IPS-NIHi7 (cell line): Measurements from ENCODE around the gene MAB21L4.
"Not testable (repeated sequence)": the region's sequence is repeated elsewhere in the genome, so short reads cannot be mapped to it uniquely, and the experiment has no call there.

Source experiments
- DNase-seq: peaks from one replicate; pipeline ENCODE4 v3.0.0; 2012; ENCODE audit warnings: mixed read lengths; ENCODE audit errors: extremely low spot score

The MAB21L4 gene

DNA sequence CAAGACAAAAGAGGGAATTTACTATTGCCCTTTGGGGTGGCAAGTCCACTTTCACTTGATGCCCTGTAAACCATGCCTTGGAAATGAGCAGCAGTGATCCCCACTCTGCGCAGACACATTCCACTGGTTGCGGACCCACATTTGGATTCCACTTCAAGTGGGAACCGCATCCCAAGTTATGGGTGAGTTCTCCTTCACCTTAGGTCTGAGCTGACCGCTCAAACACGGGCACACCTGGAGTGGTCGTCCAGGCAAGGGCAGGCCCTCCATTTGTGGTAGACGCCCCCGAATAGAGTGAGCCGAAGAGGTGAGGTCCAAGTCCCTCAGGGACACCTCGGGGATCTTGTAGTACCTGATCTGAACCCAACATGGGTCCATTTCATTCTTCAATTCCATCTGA is 37.1 kb downstream of the MAB21L4 start:
- no peak for DNase-seq

GRCh38 chr2:240858321-240858720 is 37.6 kb downstream of the MAB21L4 start:
- DNase-seq = no peak

DNA sequence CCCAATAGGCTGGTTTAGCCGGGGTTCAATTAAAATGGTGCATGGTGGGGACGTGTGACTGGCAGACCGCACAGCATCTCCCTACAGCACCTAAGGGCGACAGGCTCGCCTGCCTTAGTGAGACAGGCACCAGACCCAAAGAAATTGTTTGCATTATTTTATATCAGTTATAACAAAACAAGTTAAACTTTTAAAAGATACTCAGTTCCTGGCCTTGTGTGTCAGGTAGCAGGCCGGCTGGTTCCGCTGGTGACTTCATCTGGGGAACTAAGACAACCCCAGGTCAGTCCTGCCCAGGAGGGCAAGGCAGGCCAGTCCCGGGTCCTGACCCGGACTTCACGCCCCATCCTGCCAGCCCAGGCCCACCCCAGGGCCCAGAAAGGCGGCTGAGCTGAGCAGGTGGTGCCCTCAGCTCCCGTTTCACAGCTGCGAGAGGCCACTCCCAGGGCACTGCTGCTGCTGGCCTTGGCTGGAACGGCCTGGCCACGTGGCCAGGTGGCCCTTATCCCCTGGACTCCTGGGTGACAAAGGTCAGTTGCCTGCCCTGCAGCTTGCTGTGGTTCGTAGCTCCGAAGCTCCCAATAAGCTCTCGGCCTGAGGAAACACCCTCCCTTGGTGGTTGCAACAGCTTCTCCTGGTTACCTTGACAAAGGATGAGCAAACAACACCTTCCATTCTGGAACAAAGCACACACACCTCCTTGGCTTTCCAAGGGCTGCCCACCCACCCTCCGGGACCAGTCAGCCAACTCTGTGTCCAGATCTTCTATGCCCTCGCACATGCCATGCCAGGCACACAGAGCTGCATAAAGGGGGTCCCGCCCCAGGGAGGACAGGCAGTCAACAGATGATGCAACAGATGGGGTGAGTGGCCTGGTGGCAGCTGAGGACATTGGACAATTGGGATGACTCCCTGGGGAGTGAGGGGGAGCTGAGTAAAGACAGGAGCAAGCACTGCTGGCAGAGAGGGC is 38.6 kb downstream of the MAB21L4 start:
- DNase-seq = no peak

DNA sequence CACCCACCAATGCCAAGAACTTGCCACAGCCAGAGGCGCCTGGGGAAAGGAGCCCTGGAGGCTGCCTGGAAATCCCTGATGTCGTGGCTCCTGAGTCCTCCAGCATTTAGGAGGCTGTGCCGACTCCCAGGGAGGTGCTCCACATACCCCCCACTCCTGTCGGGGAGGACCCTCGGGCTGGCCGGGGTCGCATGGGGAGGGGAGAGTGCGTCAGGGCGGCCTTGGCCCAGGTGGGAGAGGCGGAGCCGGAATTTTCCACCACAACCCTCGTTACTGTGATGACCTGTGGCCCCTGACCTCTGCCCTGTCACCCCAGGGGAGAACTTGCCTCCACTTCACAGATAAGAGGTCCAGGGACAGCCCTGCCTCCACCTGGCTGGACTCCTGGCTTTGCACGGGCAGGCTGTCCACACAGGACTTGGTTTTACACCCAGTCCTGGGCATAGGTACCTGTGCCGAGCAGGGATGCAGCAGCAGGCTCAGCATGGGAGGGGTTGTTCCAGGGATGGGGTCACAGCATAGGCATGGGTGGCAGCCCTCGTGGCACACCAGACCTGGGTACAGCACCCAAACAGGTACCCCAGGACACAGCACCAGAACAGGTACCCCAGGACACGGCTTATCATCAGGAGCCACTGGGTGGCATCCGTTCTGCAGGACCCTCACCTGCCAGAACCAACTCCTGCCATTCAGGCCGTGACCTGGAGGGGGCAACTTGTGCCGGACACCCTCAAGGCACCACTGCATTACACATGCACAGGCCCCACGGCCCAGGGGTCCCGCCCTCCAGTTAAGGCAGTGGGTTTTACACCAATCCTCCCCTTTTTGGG is 39.6 kb downstream of the MAB21L4 start:
- DNase-seq = peak; percentile 79

GRCh38 chr2:240855670-240856069 is 40.3 kb downstream of the MAB21L4 start:
- DNase-seq = no peak

DNA sequence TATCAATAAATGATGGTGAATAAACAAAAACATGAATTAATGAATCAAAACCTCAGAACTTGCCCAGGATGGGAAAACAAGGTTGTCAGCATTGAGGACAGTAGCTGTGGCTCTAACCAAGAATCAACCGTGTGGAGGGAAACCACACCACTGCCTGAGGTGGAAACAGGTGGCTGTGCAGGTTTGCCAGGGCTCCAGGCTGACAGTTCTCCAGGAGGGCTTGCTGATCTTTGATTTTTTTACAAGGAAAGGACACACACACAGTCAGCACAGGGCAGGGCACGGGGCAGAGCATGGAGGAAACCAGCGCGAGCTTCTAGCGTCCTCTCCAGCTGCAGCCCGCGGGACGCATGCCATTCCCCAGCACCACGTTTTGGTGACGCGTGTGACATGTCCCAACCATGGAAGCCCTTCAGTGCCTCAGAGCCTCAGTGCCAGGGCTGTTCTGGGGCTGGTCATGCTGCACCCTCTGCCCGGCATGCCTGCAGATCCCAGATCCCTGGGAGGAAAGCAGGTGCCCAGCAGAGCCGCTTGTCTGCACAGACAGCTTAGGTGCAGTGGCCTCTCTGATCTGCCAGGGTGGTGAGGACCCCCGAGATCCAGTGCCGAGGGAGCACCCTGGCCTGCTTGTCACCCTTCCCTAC is 43.2 kb downstream of the MAB21L4 start:
- DNase-seq = no peak

DNA sequence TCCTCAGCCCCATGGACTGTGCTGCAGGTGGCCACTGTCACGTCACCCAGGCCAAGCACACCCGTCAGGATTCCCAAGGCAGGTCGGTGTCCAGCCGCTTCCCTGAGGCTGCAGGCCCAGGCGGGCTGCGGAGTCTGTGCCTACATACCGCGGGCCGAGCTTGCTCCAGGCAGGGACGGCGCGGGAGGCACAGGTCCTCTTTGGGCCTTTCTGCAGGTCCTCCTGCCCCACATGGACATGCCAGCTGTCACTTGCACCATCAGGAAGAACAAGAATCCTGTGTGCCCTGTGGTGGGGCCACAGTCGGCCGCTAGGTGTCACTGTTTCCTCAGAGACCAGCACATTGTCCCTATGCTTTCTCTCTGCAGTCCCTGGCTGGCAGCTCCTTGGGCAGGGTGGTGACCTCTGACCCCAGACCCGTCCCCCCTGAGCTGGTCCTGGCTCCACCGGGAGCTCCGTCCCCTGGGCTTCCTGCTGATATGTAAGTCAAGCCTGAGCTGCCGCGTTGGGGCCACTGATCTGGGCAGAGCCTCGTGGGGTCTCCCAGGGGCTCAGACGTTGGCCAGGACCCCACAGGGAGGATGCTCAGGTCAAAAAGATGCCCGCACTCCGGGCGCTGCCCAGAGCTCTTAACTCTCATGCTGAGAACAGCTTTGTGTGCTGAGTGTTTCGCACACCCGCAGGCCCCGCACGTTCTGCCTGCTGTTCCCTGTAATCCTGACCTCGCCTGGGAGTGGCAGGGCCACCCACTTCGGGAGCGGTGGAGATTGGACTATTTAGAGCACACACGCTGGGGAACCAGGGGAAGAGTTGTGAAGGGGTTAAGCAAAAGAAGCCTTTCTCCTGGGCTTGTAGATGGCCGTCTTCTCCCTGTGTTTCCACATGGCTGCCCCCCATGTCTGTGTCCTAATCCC is 44.6 kb downstream of the MAB21L4 start:
- DNase-seq = peak; percentile 94

GRCh38 chr2:240850756-240851077 is 45.2 kb downstream of the MAB21L4 start:
- DNase-seq = no peak

- DNase-seq = no peak
These were observed 45.9 kb downstream of the MAB21L4 start for GRCh38 chr2:240850026-240850425.

GRCh38 chr2:240848900-240849680 is 46.9 kb downstream of the MAB21L4 start:
- no peak for DNase-seq

DNA sequence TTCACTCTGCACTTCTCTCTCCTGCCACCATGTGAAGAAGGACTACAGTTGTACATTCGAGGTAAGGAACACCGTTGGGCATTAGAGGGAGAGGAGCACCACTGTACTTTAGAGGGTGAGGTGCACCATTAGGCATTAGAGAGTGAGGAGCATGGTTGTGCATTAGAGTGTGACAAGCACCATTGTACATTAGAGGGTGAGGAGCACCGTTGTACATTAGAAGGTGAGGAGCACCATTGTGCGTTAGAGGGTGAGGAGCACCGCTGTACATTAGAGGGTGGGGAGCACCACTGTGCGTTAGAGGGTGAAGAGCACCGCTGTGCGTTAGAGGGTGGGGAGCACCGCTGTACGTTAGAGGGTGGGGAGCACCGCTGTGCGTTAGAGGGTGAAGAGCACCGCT is 48.1 kb downstream of the MAB21L4 start:
- no peak for DNase-seq

DNA sequence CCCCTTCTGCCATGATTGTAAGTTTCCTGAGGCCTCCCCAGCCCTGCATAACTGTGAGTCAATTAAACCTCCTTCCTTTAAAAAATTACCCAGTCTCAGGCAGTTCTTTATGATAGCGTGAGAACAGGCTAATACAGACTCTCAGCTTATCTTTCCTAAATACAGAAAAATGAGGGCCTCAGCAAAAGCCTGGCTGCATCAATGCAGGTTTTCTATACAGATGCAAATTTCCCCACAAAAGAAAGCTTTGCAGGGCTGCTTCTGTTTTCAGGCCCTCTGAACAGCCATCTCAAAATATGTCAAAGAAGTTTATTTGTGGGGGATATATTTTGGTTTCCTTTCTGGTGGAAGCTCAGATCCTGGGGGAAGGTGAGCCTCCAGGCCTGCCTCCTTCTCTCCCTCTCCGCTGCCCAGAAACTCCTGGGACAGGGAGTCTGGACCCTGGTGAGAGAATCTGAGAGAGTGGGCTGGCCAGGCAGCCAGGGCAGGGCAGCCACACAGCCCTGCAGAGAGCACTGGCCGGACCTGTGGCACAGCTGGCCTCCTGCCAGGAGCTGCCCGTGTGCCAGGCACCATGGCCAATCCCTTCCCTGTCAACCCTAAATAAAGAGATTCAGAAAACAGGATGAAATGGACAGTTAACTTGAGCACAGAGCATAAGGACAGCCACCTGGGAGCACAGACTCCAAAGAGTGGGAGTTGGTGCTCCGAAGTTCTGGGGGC is 48.9 kb downstream of the MAB21L4 start:
- DNase-seq = no peak

GRCh38 chr2:240846309-240846708 is 49.6 kb downstream of the MAB21L4 start:
- DNase-seq = not testable (repeated sequence)

DNA sequence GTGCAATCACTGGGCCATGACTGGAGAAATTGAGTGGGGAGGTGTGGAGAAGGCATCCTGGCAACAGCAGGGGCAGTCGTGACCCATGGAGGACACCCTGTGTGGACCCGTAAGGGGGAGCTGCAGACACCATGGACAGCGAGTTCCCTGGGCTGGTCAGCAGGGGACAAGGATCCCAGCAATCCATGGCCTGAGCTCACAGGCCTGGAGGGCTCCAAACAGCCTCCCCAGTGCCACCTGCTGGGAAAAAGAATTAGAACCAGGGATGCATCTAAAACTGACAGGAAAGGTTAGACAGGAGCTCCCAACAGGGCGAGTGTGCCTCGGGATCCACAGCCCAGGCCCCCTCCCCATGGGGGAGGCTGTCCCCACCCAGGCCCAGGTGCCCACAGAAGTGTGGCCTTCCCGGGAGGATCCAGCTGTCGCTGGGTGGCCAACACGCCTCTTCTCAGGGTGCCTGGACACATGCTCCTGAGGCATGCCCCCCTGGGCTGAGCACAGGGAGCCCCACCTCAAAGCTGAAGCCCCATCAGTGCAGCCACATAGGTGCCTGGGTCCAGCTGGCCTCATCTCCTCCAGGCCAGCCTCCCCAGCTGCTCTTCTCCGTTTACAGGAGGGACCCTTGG is 55.4 kb downstream of the MAB21L4 start:
- DNase-seq = peak; percentile 85

DNA sequence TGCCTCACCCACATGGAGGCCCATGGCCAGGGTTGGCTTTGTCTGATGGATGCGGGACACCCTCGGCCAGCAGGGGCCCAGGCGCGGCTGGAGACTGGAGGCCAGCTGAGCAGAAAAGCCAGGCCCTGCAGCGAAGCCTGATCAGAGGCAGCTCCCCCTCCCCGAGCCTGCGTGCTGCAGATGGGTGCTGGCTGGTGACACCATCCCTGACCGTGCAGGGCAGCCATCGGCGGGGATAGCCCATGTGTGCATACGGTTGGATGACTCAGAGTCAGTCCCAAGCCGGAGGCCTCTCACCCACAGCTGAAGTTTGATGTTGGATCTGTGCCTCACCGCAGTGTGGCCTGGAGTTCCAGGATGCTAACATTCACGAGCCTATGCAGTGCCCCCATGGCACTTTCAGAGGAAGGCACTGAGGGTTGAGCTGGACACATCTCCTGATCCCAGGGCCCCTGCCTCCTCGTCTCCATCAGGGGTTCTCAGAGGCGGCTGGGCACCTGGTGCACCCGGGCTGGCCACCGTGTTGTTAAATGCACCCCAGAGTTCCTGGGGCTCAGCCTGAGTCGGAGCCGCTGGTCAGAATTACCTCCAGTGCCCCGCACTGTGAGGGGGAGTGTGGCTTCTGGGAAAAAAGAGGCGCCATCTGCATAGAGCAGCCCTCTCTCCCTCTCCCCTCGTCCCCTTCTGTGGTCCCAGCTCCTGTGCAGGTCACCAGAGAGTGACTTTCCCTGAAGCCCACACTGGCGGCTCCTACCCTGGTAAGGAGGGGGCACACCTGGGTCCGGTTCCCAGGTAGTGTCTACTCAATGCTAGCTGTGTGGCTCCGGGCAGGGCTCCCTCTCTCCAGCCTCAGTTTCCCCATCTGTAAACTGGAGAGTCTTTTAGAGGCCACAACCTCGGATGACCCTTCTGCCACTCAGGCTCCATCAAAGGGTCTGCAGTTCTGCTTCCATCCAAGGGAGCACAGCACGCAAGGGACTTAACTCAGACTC is 56.5 kb downstream of the MAB21L4 start:
- no peak for DNase-seq

GRCh38 chr2:240837621-240838020 is 58.3 kb downstream of the MAB21L4 start:
- DNase-seq = no peak

GRCh38 chr2:240836781-240837467 is 59.0 kb downstream of the MAB21L4 start:
- no peak for DNase-seq
